Measurements from ENCODE around the gene FOXA3. TPM values are rescaled to one million over a fixed set of nuclear protein-coding genes. Genes with fewer than 3 reads are reported as not detected.

The FOXA3 gene
- total RNA-seq, 1 experiment from 2014 or later, result 5.8 TPM

GRCh38 chr19:45824531-45825262 is 39.4 kb upstream of the FOXA3 start:
- Histone ChIP-seq H3K27ac (ENCODE audit: low read depth, low read length) (no peak overlapping the region), H4K20me1 (ENCODE audit: insufficient read depth) (no peaks in the 10 kb centered on the region), H3K9me2 (ENCODE audit: insufficient read depth) (no peaks in the 10 kb centered on the region), H3K36me3 (ENCODE audit: control insufficient read depth in 1 of 2, insufficient read depth in 2 of 2, low read length in 2 of 2) (peaks cover 32 to 53% of the 10 kb centered on the region in 2 experiments; a peak in 3 of 4 replicates), H3K4me3 (replicated peaks in 1 of 2; ENCODE audit: low read depth in 1 of 2, low read length in 2 of 2) (no peak overlapping the region), H3K4me2 (ENCODE audit: low read length) (no peak overlapping the region), H3K27me3 (ENCODE audit: insufficient read depth, low read length) (no peaks in the 10 kb centered on the region), H3K4me1 (ENCODE audit: control insufficient read depth in 1 of 2, insufficient read depth in 2 of 2, low read length in 2 of 2) (no peaks in the 10 kb centered on the region), H3K9ac (ENCODE audit: low read length) (no peak overlapping the region), H2AFZ (ENCODE audit: low read depth, low read length, poor library complexity, severe bottlenecking) (no peak overlapping the region), H3K9me3 (ENCODE audit: control insufficient read depth in 1 of 2, insufficient read depth in 1 of 2, low read depth in 1 of 2, low read length in 2 of 2) (no peaks in the 10 kb centered on the region), H3K79me2 (ENCODE audit: insufficient read depth, low read length) (no peaks in the 10 kb centered on the region)
- no TSS peak for BruUV-seq (replicated peaks)
- TF ChIP-seq ZNF274 (IDR thresholded peaks at IDR 0.05; ENCODE audit: low read depth, low read length), result no peak
- no peak for DNase-seq (ENCODE audit: low read depth, low spot score)
- no peak for ATAC-seq
- CTCF ChIA-PET, result interaction anchor here (0.5 to 1.0 kb wide), 2 partner anchors 8 to 30 kb away, joined by 3 read pairs; no protein-coding TSS in a partner anchor
- POLR2A ChIA-PET, result no interaction called here
- intact Hi-C loops (cut with micrococcal nuclease), result no loop called here
- RAD21 ChIA-PET (ENCODE audit: low non-redundant PET in 1 of 2, low total read pairs in 2 of 2, uncharacterized antibody in 2 of 2, unreplicated experiment in 2 of 2), result interaction anchor here in 1 of 2 experiments (0.6 kb wide), 1 partner anchor 1029 kb away, joined by 3 read pairs; no protein-coding TSS in a partner anchor

GRCh38 chr19:45825263-45825605 is 38.9 kb upstream of the FOXA3 start:
- H3K79me2 ChIP-seq (ENCODE audit: insufficient read depth, low read length), result no peaks in the 10 kb centered on the region
- ChIA-PET CTCF (interaction anchor here (1.0 kb wide), 1 partner anchor 8 kb away, joined by 3 read pairs; no protein-coding TSS in a partner anchor), POLR2A (no interaction called here), RAD21 (ENCODE audit: low non-redundant PET in 1 of 2, low total read pairs in 2 of 2, uncharacterized antibody in 2 of 2, unreplicated experiment in 2 of 2) (no interaction called here)
- H4K20me1 ChIP-seq (ENCODE audit: insufficient read depth), result no peaks in the 10 kb centered on the region
- DNase-seq (ENCODE audit: low read depth, low spot score) (no peak), ATAC-seq (no peak)
- H2AFZ ChIP-seq (ENCODE audit: low read depth, low read length, poor library complexity, severe bottlenecking), result no peak overlapping the region
- no peaks in the 10 kb centered on the region for H3K9me3 ChIP-seq (ENCODE audit: control insufficient read depth in 1 of 2, insufficient read depth in 1 of 2, low read depth in 1 of 2, low read length in 2 of 2)
- intact Hi-C loops (cut with micrococcal nuclease), result no loop called here
- no peak overlapping the region for H3K9ac ChIP-seq (ENCODE audit: low read length)
- no peak overlapping the region for H3K27ac ChIP-seq (ENCODE audit: low read depth, low read length)
- H3K36me3 ChIP-seq (ENCODE audit: control insufficient read depth in 1 of 2, insufficient read depth in 2 of 2, low read length in 2 of 2), result peaks cover 33 to 55% of the 10 kb centered on the region in 2 experiments; a peak in 3 of 4 replicates
- TF ChIP-seq ZFX (IDR thresholded peaks at IDR 0.05) (no peak), EZH2 (IDR thresholded peaks at IDR 0.05) (no peak), RAD21 (IDR thresholded peaks at IDR 0.05; ENCODE audit: low read depth) (no peak), ZNF274 (IDR thresholded peaks at IDR 0.05; ENCODE audit: low read depth, low read length) (no peak), SIN3A (IDR thresholded peaks at IDR 0.05; ENCODE audit: low read depth) (no peak), ZBTB33 (IDR thresholded peaks at IDR 0.05; ENCODE audit: extremely low read depth, insufficient replicate concordance, low read length) (no peak), SP1 (IDR thresholded peaks at IDR 0.05; ENCODE audit: low read depth) (no peak), TCF7L2 (IDR thresholded peaks at IDR 0.05; ENCODE audit: borderline replicate concordance, extremely low read depth, insufficient read depth, insufficient read length) (no peak), FOSL1 (IDR thresholded peaks at IDR 0.05; ENCODE audit: low read depth) (no peak)
- H3K4me1 ChIP-seq (ENCODE audit: control insufficient read depth in 1 of 2, insufficient read depth in 2 of 2, low read length in 2 of 2), result no peaks in the 10 kb centered on the region
- no peak overlapping the region for H3K4me3 ChIP-seq (replicated peaks in 1 of 2; ENCODE audit: low read depth in 1 of 2, low read length in 2 of 2)
- H3K9me2 ChIP-seq (ENCODE audit: insufficient read depth), result no peaks in the 10 kb centered on the region
- H3K4me2 ChIP-seq (ENCODE audit: low read length), result no peak overlapping the region
- no TSS peak for BruUV-seq (replicated peaks)
- H3K27me3 ChIP-seq (ENCODE audit: insufficient read depth, low read length), result no peaks in the 10 kb centered on the region
